Naive thymus-derived CD4-positive, alpha-beta T cell (primary cell): ENCODE data around the gene EIF3F. TPM values are rescaled to one million over a fixed set of nuclear protein-coding genes. Genes with fewer than 3 reads are reported as not detected.

Source experiments
- ATAC-seq: fragments of 150-1000 bp; cut with Tn5 transposase; 2 replicates; pipeline ENCODE4 v1.10.0; 2021; ENCODE audit warnings: mild to moderate bottlenecking, moderate library complexity
- CTCF ChIA-PET: fragments of 350-600 bp; sonication (Branson Sonifier 250); formaldehyde crosslinking; loops from one replicate; lab custom pipeline; 2021; ENCODE audit warnings: antibody characterized with exemption; lab: Charles Lee
- POLR2A ChIA-PET: fragments of 350-600 bp; sonication (Branson Sonifier 250); formaldehyde crosslinking; loops from one replicate; lab custom pipeline; 2021; ENCODE audit warnings: antibody characterized with exemption, inconsistent platforms; lab: Charles Lee
- DNase-seq, 9 donors: peaks; one replicate each; pipeline versions ENCODE4 v3.0.0 to v3.0.0-alpha.2; 2020 to 2022; ENCODE audit warnings: mixed read lengths in 1 of 9
- H3K27ac ChIP-seq: one replicate; pipeline ENCODE4 v1.7.0; 2013; ENCODE audit warnings: mild to moderate bottlenecking, low read depth, low read length, moderate library complexity
- H3K27me3 ChIP-seq, 2 donors: one replicate each; pipeline ENCODE4 v1.7.0; 2013; ENCODE audit warnings: low read length in 2 of 2, mild to moderate bottlenecking in 2 of 2, moderate library complexity in 2 of 2; ENCODE audit not compliant: control insufficient read depth in 2 of 2, insufficient read depth in 2 of 2
- H3K36me3 ChIP-seq, 3 experiments: 1 replicate in 2 of 3; 2 replicates in 1 of 3; pipeline ENCODE4 v1.7.0; 2013; ENCODE audit warnings: low read length in 3 of 3, mild to moderate bottlenecking in 3 of 3, moderate library complexity in 1 of 3; ENCODE audit not compliant: insufficient read depth in 3 of 3, control insufficient read depth in 2 of 3
- H3K4me1 ChIP-seq, 2 donors: one replicate each; pipeline ENCODE4 v1.7.0; 2013; ENCODE audit warnings: low read length in 2 of 2, mild to moderate bottlenecking in 2 of 2, moderate library complexity in 1 of 2; ENCODE audit not compliant: control insufficient read depth in 2 of 2, insufficient read depth in 2 of 2
- H3K4me3 ChIP-seq: 2 replicates; pipeline ENCODE4 v1.7.0; 2013; ENCODE audit warnings: mild to moderate bottlenecking, low read length
- H3K9me3 ChIP-seq, 3 experiments: 1 replicate in 2 of 3; 2 replicates in 1 of 3; pipeline ENCODE4 v1.7.0; 2013; ENCODE audit warnings: low read length in 3 of 3; ENCODE audit not compliant: control insufficient read depth in 2 of 3
- H3K27ac Mint-ChIP-seq, 9 donors: one replicate each; pipeline ENCODE4 v1.8.0; 2020 to 2022; ENCODE audit warnings: mixed read lengths in 9 of 9, mild to moderate bottlenecking in 8 of 9, moderate library complexity in 5 of 9, inconsistent platforms in 2 of 9
- H3K27me3 Mint-ChIP-seq, 5 donors: one replicate each; pipeline ENCODE4 v1.8.0; 2021 to 2022; ENCODE audit warnings: mixed read lengths in 5 of 5, mild to moderate bottlenecking in 1 of 5
- H3K36me3 Mint-ChIP-seq, 5 donors: one replicate each; pipeline ENCODE4 v1.8.0; 2020 to 2022; ENCODE audit warnings: mixed read lengths in 5 of 5, mild to moderate bottlenecking in 3 of 5, inconsistent platforms in 1 of 5
- H3K4me1 Mint-ChIP-seq, 7 donors: one replicate each; pipeline ENCODE4 v1.8.0; 2020 to 2022; ENCODE audit warnings: mixed read lengths in 7 of 7, mild to moderate bottlenecking in 3 of 7, inconsistent platforms in 1 of 7
- H3K4me3 Mint-ChIP-seq, 10 donors: one replicate each; pipeline ENCODE4 v1.8.0; 2020 to 2022; ENCODE audit warnings: mild to moderate bottlenecking in 10 of 10, mixed read lengths in 10 of 10, moderate library complexity in 6 of 10, inconsistent platforms in 2 of 10
- H3K9me3 Mint-ChIP-seq, 11 donors: one replicate each; pipeline ENCODE4 v1.8.0; 2020 to 2022; ENCODE audit warnings: mixed read lengths in 11 of 11, mild to moderate bottlenecking in 4 of 11, inconsistent platforms in 1 of 11, moderate library complexity in 1 of 11
- intact Hi-C, 2 donors: fragments of 100-400 bp; cut with micrococcal nuclease; formaldehyde crosslinking; loops; one replicate each; pipeline ENCODE4 v1.15.1; 2023
- polyA plus RNA-seq, 2 donors: library from polyadenylated mRNA; unstranded; fragments of 300-500 nt; fragmentation: Illumina TruSeq; gene quantifications; one replicate each; pipeline ENCODE4 v1.2.3, GENCODE V29; 2021
- total RNA-seq, 6 experiments: library from RNA in 5 of 6; stranded (reverse) in 5 of 6; gene quantifications; 1 replicate in 5 of 6; 2 replicates in 1 of 6; pipeline ENCODE4 v1.2.3 and lab custom pipeline; 2021 to 2026

Gene EIF3F
- total and polyA plus RNA-seq, 7 experiments from 2014 or later, result 222 to 555 (median 358) TPM

DNA sequence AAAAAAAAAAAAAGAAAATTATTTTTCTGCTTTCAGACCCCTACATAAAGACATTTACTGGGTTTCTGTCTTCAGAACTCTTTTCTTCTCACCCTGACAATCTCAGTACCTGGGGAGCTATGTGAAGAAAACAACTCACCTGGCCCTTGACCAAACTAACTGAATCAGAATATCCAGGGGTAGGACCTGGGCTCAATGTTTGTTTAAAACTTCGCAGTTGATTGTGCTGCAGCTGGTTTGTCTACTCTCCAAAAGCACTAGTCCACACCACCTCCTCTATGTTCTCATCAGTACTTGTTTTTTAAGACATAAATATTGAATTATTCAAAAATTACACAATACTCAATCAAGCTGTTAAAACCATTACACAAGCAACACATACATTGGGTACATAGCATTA lies 34.8 kb downstream of the EIF3F start:
- H3K4me1 ChIP-seq, result peaks cover 4% of the 10 kb centered on the region in 2 donors
- no peaks in the 10 kb centered on the region for H3K9me3 ChIP-seq
- H3K27ac Mint-ChIP-seq, result no peak overlapping the region
- ATAC-seq, result no peak
- H3K36me3 ChIP-seq, result no peaks in the 10 kb centered on the region
- CTCF ChIA-PET, result interaction anchor here (0.6 kb wide), 1 partner anchor 32 kb away, joined by 3 read pairs; no protein-coding TSS in a partner anchor
- H3K36me3 Mint-ChIP-seq, result no peaks in the 10 kb centered on the region
- POLR2A ChIA-PET, result no interaction called here
- peaks cover 7 to 20% (median 12%) of the 10 kb centered on the region in 7 donors for H3K4me1 Mint-ChIP-seq
- intact Hi-C loops, result no loop called here
- H3K27me3 ChIP-seq, result peaks cover 0 to 4% of the 10 kb centered on the region in 2 donors
- H3K27ac ChIP-seq, result no peak overlapping the region
- no peak for DNase-seq
- peaks cover 30 to 40% (median 36%) of the 10 kb centered on the region in 5 donors for H3K27me3 Mint-ChIP-seq
- H3K4me3 ChIP-seq, result no peak overlapping the region
- peak overlapping the region in 3 of 10 donors; percentile 3 to 35 (median 29) for H3K4me3 Mint-ChIP-seq
- peaks cover 0 to 2% (median 0%) of the 10 kb centered on the region in 11 donors for H3K9me3 Mint-ChIP-seq

DNA sequence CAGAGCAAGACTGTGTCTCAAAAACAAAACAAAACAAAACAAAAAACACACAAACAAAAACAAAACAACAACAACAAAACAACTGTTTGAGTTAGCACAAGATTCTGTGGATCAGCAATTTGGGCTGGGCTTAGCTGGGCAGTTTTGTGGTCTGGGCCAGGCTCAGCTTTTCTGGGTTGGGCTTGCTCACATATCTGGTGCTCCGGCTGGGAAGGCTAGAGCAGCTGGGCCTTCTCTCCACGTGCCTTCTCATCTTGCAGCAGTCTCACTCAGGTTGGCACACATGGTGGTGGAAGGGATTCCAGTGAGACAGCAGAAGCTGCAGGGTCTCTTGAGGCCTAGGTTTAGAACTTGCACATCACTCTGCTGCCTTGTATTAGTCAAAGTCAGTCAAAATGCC lies 35.7 kb downstream of the EIF3F start:
- Mint-ChIP-seq H3K9me3 (peaks cover 0 to 2% (median 0%) of the 10 kb centered on the region in 11 donors), H3K4me3 (no peak overlapping the region), H3K27ac (no peak overlapping the region), H3K27me3 (peaks cover 26 to 35% (median 30%) of the 10 kb centered on the region in 5 donors), H3K36me3 (no peaks in the 10 kb centered on the region), H3K4me1 (peaks cover 7 to 17% (median 12%) of the 10 kb centered on the region in 7 donors)
- ATAC-seq (no peak), DNase-seq (no peak)
- no peak overlapping the region for H3K4me3 ChIP-seq
- H3K27ac ChIP-seq, result no peak overlapping the region
- H3K9me3 ChIP-seq, result no peaks in the 10 kb centered on the region
- intact Hi-C loops, result no loop called here
- H3K4me1 ChIP-seq, result peaks cover 4% of the 10 kb centered on the region in 2 donors
- H3K36me3 ChIP-seq, result no peaks in the 10 kb centered on the region
- H3K27me3 ChIP-seq, result peaks cover 0 to 4% of the 10 kb centered on the region in 2 donors
- ChIA-PET POLR2A (no interaction called here), CTCF (interaction anchor here (0.8 kb wide), 1 partner anchor 11 kb away, joined by 4 read pairs; no protein-coding TSS in a partner anchor)

DNA sequence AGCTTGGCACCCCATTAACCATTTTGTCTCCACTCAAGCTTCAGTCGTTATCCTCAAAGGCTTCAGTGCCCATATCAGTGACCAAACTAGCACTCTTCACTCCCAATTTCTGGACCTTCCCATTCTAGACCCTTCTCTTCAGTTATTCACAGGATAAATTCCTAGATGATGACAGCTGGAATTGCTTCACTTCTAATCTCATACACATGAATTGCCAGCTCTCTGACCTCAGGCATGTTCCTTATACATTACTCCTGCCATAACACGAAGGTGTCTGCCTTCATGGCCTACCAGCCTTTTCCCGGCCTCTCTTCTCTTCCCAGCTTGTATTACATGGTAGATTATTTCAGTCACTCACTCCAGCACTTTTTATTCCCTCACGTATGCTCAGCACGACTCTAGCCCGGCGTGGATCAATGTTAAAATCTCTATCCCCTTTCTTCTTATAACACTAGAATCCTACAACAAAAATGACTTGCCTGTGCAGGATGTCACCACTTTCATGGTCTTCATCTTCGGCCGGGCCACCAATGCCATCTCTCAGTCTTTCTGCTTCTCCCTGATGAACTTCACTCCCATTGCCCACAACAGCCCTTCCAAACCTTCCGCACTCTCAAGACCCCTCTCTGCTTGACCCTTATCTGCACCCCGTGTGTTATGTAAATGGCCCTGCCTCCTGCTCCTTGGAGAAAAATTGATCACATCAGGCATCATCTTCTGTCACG lies 36.9 kb downstream of the EIF3F start:
- H3K36me3 Mint-ChIP-seq, result no peaks in the 10 kb centered on the region
- Histone ChIP-seq H3K9me3 (no peaks in the 10 kb centered on the region), H3K27ac (no peak overlapping the region), H3K27me3 (no peaks in the 10 kb centered on the region), H3K4me1 (no peaks in the 10 kb centered on the region), H3K4me3 (no peak overlapping the region), H3K36me3 (no peaks in the 10 kb centered on the region)
- no peak overlapping the region for H3K4me3 Mint-ChIP-seq
- intact Hi-C loops, result no loop called here
- DNase-seq (no peak), ATAC-seq (no peak)
- peaks cover 0 to 2% (median 0%) of the 10 kb centered on the region in 11 donors for H3K9me3 Mint-ChIP-seq
- H3K4me1 Mint-ChIP-seq, result peaks cover 2 to 9% (median 7%) of the 10 kb centered on the region in 7 donors
- H3K27ac Mint-ChIP-seq, result no peak overlapping the region
- ChIA-PET CTCF (interaction anchor here (0.6 to 0.8 kb wide), 2 partner anchors 9 to 465 kb away, joined by 4 read pairs; no protein-coding TSS in a partner anchor), POLR2A (no interaction called here)
- peaks cover 18 to 33% (median 21%) of the 10 kb centered on the region in 5 donors for H3K27me3 Mint-ChIP-seq

DNA sequence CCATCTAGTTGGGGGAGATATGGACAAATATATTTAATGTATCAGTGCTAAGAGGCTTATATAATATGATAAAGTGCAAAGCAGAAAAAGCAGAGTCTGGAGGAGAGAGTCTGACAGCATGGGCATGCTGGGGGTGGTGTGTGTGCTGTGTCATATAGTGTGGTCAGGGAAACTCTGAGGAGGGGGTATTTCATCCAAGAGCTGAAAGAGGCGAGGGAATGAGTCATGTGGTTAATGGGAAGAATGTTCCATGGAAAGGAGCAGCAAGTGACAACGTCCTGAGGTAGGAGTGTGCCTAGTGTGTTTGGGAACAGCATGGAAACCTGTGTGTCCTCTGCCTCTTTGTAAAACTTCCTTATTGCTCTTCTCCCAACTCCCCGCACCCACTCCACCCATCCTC lies 38.0 kb downstream of the EIF3F start:
- intact Hi-C loops, result no loop called here
- Mint-ChIP-seq H3K27me3 (peaks cover 19 to 29% (median 25%) of the 10 kb centered on the region in 5 donors), H3K4me1 (peaks cover 2 to 6% (median 5%) of the 10 kb centered on the region in 7 donors), H3K4me3 (no peak overlapping the region), H3K27ac (no peak overlapping the region), H3K9me3 (peaks cover 0 to 2% (median 0%) of the 10 kb centered on the region in 11 donors), H3K36me3 (no peaks in the 10 kb centered on the region)
- Histone ChIP-seq H3K36me3 (no peaks in the 10 kb centered on the region), H3K27me3 (no peaks in the 10 kb centered on the region), H3K4me1 (no peaks in the 10 kb centered on the region), H3K4me3 (no peak overlapping the region), H3K9me3 (no peaks in the 10 kb centered on the region), H3K27ac (no peak overlapping the region)
- DNase-seq (no peak), ATAC-seq (no peak)
- ChIA-PET CTCF (no interaction called here), POLR2A (no interaction called here)

DNA sequence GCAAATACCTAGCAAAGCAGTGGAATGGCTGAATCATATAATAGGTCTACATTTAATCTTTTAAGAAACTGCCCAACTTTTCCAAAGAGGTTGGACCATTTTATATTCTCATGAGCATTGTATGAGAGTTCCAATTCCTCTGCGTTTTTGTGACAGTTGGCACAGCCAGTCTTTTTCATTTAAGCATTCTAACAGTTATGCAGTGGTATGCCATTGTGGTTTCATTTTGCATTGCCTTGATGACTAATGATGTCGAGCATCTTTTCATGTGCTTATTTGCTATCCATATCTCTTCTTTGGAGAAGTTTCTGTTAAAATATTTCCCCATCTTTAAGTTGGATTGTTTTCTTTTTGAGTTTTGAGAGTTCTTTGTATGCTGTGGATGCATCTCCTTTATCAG lies 38.7 kb downstream of the EIF3F start:
- peaks cover 0 to 2% (median 0%) of the 10 kb centered on the region in 7 donors for H3K4me1 Mint-ChIP-seq
- H3K9me3 Mint-ChIP-seq, result no peaks in the 10 kb centered on the region
- ATAC-seq, result no peak
- intact Hi-C loops, result no loop called here
- no peaks in the 10 kb centered on the region for H3K4me1 ChIP-seq
- no peak overlapping the region for H3K27ac Mint-ChIP-seq
- no peaks in the 10 kb centered on the region for H3K9me3 ChIP-seq
- H3K27ac ChIP-seq, result no peak overlapping the region
- H3K27me3 ChIP-seq, result no peaks in the 10 kb centered on the region
- POLR2A ChIA-PET, result no interaction called here
- H3K27me3 Mint-ChIP-seq, result peaks cover 17 to 25% (median 22%) of the 10 kb centered on the region in 5 donors
- H3K36me3 Mint-ChIP-seq, result no peaks in the 10 kb centered on the region
- H3K4me3 Mint-ChIP-seq, result no peak overlapping the region
- H3K4me3 ChIP-seq, result no peak overlapping the region
- CTCF ChIA-PET, result no interaction called here
- no peaks in the 10 kb centered on the region for H3K36me3 ChIP-seq
- DNase-seq, result no peak

DNA sequence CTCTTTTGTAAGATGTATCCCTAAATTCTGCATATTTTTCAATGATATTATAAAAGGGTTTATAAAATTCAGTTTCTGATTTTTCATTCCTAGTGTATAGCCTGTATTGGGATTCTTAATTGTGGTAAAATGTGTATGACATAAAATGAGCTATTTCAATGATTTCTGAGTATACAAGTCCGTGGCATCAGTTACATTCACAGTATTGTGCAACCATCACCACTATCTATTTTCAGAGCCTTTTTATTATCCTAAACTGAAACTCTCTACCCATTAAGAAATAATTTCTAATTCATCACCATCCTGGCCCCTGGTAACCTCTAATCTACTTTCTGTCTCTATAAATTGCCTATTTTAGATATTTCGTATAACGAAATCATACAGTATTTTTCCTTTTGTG lies 39.8 kb downstream of the EIF3F start:
- Mint-ChIP-seq H3K27ac (no peak overlapping the region), H3K4me3 (no peak overlapping the region), H3K27me3 (peaks cover 14 to 28% (median 16%) of the 10 kb centered on the region in 5 donors), H3K36me3 (no peaks in the 10 kb centered on the region), H3K9me3 (no peaks in the 10 kb centered on the region), H3K4me1 (peaks cover 0 to 2% (median 0%) of the 10 kb centered on the region in 7 donors)
- no peaks in the 10 kb centered on the region for H3K4me1 ChIP-seq
- intact Hi-C loops, result no loop called here
- ATAC-seq, result no peak
- H3K36me3 ChIP-seq, result no peaks in the 10 kb centered on the region
- no peak overlapping the region for H3K4me3 ChIP-seq
- no peaks in the 10 kb centered on the region for H3K9me3 ChIP-seq
- ChIA-PET POLR2A (no interaction called here), CTCF (interaction anchor here (1.3 kb wide), 1 partner anchor 71 kb away, joined by 4 read pairs; no protein-coding TSS in a partner anchor)
- no peaks in the 10 kb centered on the region for H3K27me3 ChIP-seq
- no peak overlapping the region for H3K27ac ChIP-seq
- DNase-seq, result no peak
